Suprapubic skin (tissue), 3 donors: ENCODE results near the gene TNFRSF8.

Experiments used
- CTCF ChIP-seq, 2 donors: fragments of 200-600 bp in 1 of 2; fragments of 450-650 bp in 1 of 2; sonication (generic) in 1 of 2; IDR thresholded peaks; one replicate each; pipeline ENCODE4 v1.5.1; 2016 to 2019; ENCODE audit warnings: antibody characterized with exemption in 2 of 2, mild to moderate bottlenecking in 1 of 2, moderate library complexity in 1 of 2
- EP300 ChIP-seq: sonication (generic); formaldehyde crosslinking; IDR thresholded peaks from one replicate; pipeline ENCODE4 v1.6.1; 2017; ENCODE audit warnings: antibody characterized with exemption

GRCh38 chr1:12063141-12064072 lies at the start of gene TNFRSF8:
- no peak for TF ChIP-seq EP300
- no peak for TF ChIP-seq CTCF (IDR thresholded peaks at IDR 0.05)
